COLO829 (cell line): ENCODE results near the gene TUBA3E.
"Not testable (repeated sequence)": the region's sequence is repeated elsewhere in the genome, so short reads cannot be mapped to it uniquely, and the experiment has no call there.

Experiments used
- DNase-seq: peaks from one replicate; pipeline ENCODE4 v3.0.0; 2012; ENCODE audit warnings: low spot score

The TUBA3E gene

GRCh38 chr2:130143266-130144039 is 54.8 kb downstream of the TUBA3E start:
- not testable (repeated sequence) for DNase-seq

DNA sequence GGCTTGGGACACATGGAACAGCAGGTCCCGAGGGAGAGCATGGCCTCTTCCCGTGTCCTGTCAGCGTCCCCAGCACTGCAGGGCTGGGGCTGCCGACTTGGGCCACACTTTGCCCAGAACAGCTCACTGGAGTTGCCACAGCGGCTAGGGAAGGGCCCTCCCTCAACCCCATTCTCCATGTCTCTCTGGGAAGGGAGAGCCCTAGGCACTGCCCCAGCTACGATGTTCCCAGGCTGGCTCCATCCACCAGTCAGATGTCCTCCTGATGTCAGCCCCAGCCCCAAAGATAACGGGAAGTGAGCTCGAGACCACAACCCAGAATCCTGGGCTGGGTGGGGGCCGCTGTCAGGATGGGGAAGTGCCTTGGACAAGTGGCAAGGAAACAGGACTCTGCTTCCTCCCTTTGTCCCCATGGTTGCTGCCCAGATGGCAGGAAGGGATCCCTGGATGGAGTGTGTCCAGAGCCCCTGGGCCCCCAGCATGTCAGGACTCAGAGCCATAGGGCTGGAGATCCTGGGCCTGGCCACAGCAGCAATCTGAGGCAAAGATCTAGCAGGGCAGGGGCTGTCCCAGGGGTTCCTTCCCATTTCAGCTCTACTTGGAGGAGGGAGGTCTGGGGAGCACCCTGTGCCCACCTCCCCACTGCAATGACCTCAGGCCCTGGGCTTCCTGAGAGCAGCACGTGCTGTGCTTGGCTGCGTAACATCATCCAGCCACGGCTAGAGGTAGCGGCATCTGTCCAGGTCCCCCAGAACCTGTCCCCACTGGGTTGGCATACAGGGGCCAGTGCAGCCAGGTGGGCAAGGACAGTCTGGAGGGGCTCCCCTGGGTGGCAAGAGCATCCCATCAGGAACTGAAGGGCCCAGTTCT is 55.6 kb downstream of the TUBA3E start:
- not testable (repeated sequence) for DNase-seq
